ACHN (cell line): ENCODE data around the gene RPP14.

Experiments used
- DNase-seq: peaks from one replicate; pipeline ENCODE4 v3.0.0-alpha.2; 2015
- in situ Hi-C: cut with HindIII; loops from 2 replicates; pipeline ENCODE4 v1.10.0; 2017; ENCODE audit warnings: low sequenced_read_pairs, low pct_ligation_motif_present, low pct_unique_long_range_greater_than_20kb

RPP14 gene

GRCh38 chr3:58346368-58346767, 40.3 kb downstream of the RPP14 start:
- in situ Hi-C loops = no loop called here
- no peak for DNase-seq

GRCh38 chr3:58347984-58348383, 41.9 kb downstream of the RPP14 start:
- in situ Hi-C loops = no loop called here

GRCh38 chr3:58349792-58350626, 44.0 kb downstream of the RPP14 start:
- in situ Hi-C loops = no loop called here

More at GRCh38 chr3:58347984-58348383, 41.9 kb downstream of the RPP14 start:
- DNase-seq = no peak

GRCh38 chr3:58350627-58351013, 44.6 kb downstream of the RPP14 start:
- in situ Hi-C loops = no loop called here
- no peak for DNase-seq

More at GRCh38 chr3:58349792-58350626, 44.0 kb downstream of the RPP14 start:
- DNase-seq = no peak

- in situ Hi-C loops = no loop called here
- DNase-seq = no peak
Measured at GRCh38 chr3:58351920-58352319, 45.9 kb downstream of the RPP14 start.

GRCh38 chr3:58352626-58353025, 46.6 kb downstream of the RPP14 start:
- in situ Hi-C loops = no loop called here
- DNase-seq = no peak

GRCh38 chr3:58353722-58354553, 47.9 kb downstream of the RPP14 start:
- in situ Hi-C loops = no loop called here
- DNase-seq = no peak

- in situ Hi-C loops = no loop called here
- DNase-seq = no peak
Measured at GRCh38 chr3:58355179-58355578, 49.1 kb downstream of the RPP14 start.

GRCh38 chr3:58356054-58356453, 50.0 kb downstream of the RPP14 start:
- in situ Hi-C loops = no loop called here
- DNase-seq = no peak

- in situ Hi-C loops = no loop called here
- DNase-seq = no peak
Measured at GRCh38 chr3:58357402-58357801, 51.4 kb downstream of the RPP14 start.

GRCh38 chr3:58358092-58358491, 52.0 kb downstream of the RPP14 start:
- in situ Hi-C loops = no loop called here

GRCh38 chr3:58358808-58359207, 52.8 kb downstream of the RPP14 start:
- in situ Hi-C loops = no loop called here
- no peak for DNase-seq

More at GRCh38 chr3:58358092-58358491, 52.0 kb downstream of the RPP14 start:
- no peak for DNase-seq

GRCh38 chr3:58359621-58360020, 53.6 kb downstream of the RPP14 start:
- in situ Hi-C loops = no loop called here
- DNase-seq = no peak

GRCh38 chr3:58361866-58362265, 55.8 kb downstream of the RPP14 start:
- no peak for DNase-seq
- in situ Hi-C loops = no loop called here

GRCh38 chr3:58366699-58367098, 60.7 kb downstream of the RPP14 start:
- in situ Hi-C loops = no loop called here
- no peak for DNase-seq

- in situ Hi-C loops = no loop called here
- DNase-seq = no peak
Measured at GRCh38 chr3:58369038-58369437, 63.0 kb downstream of the RPP14 start.
